Esophagus squamous epithelium (tissue), 5 donors: ENCODE results near the gene PTPN9. TPM values are rescaled to one million over a fixed set of nuclear protein-coding genes. Genes with fewer than 3 reads are reported as not detected.

Source experiments
- DNase-seq: peaks from one replicate; lab custom pipeline; 2025; lab: John Stamatoyannopoulos, UW
- H3K27ac ChIP-seq, 4 donors: fragments of 200-600 bp; sonication (generic); one replicate each; pipeline ENCODE4 v1.5.1; 2016 to 2019; ENCODE audit warnings: mild to moderate bottlenecking in 1 of 4
- H3K27me3 ChIP-seq, 4 donors: fragments of 200-600 bp; sonication (generic); 1 replicate in 3 of 4; 2 replicates in 1 of 4; pipeline versions ENCODE4 v1.5.1 to v1.6.0; 2017 to 2021; ENCODE audit warnings: antibody characterized with exemption in 1 of 4
- H3K36me3 ChIP-seq, 3 donors: fragments of 200-600 bp; sonication (generic); one replicate each; pipeline ENCODE4 v1.5.1; 2016 to 2019
- H3K4me1 ChIP-seq, 3 donors: fragments of 200-600 bp; sonication (generic); one replicate each; pipeline ENCODE4 v1.5.1; 2017 to 2019
- H3K4me3 ChIP-seq, 4 donors: fragments of 200-600 bp; sonication (generic); 1 replicate in 3 of 4; 2 replicates in 1 of 4; pipeline ENCODE4 v1.5.1; 2016 to 2019; ENCODE audit warnings: mild to moderate bottlenecking in 2 of 4, moderate library complexity in 1 of 4
- H3K9me3 ChIP-seq, 3 donors: fragments of 200-600 bp; sonication (generic); one replicate each; pipeline ENCODE4 v1.5.1; 2016 to 2019
- CTCF ChIP-seq, 6 experiments: fragments of 450-650 bp in 4 of 6; fragments of 200-600 bp in 2 of 6; sonication (generic) in 2 of 6; IDR thresholded peaks; one replicate each; pipeline ENCODE4 v1.5.1; 2016 to 2019; ENCODE audit warnings: antibody characterized with exemption in 6 of 6, mild to moderate bottlenecking in 4 of 6, moderate library complexity in 4 of 6
- POLR2A ChIP-seq, 4 donors: fragments of 450-650 bp; IDR thresholded peaks; one replicate each; pipeline ENCODE4 v1.6.1; 2017; ENCODE audit warnings: antibody characterized with exemption in 4 of 4, mild to moderate bottlenecking in 4 of 4, moderate library complexity in 3 of 4
- WGBS, 2 donors: methylation state at CpG; one replicate each; pipeline ENCODE4 v1.1.5; 2018; 5-methylcytosine and 5-hydroxymethylcytosine counted together
- intact Hi-C: fragments of 100-400 bp; cut with DNase I; formaldehyde crosslinking; loops from one replicate; pipeline ENCODE4 v1.15.0; 2022
- total RNA-seq, 4 donors: library from RNA; depleted of rRNA; stranded (reverse); fragments of >200 nt; gene quantifications; one replicate each; pipeline ENCODE4 v1.1.0, GENCODE V29; 2016
- donor health status: DM: yes; HTN: yes; CAD: no.

Gene PTPN9
- total RNA-seq, 4 donors from 2014 or later, result 4.9 to 13.5 (median 8.5) TPM

- WGBS, 2 donors, result 50 to 61% methylated on average over 6 of the region's 6 CpGs
- TF ChIP-seq CTCF (IDR thresholded peaks at IDR 0.05) (no peak), POLR2A (IDR thresholded peaks at IDR 0.05) (no peak)
- Histone ChIP-seq H3K4me3 (peak overlapping the region in 1 of 4 donors; percentile 97), H3K36me3 (no peaks in the 10 kb centered on the region), H3K9me3 (no peaks in the 10 kb centered on the region), H3K27me3 (no peaks in the 10 kb centered on the region), H3K4me1 (peaks cover 7 to 27% (median 7%) of the 10 kb centered on the region in 3 donors), H3K27ac (peak overlapping the region in 2 of 4 donors; percentile 94 to 100)
- DNase-seq, result no peak
- intact Hi-C loops, result no loop called here
Measured at GRCh38 chr15:75456710-75457109, 122.4 kb downstream of the PTPN9 start.

- intact Hi-C loops, result no loop called here
- H3K9me3 ChIP-seq, result no peaks in the 10 kb centered on the region
- DNase-seq, result no peak
- H3K27ac ChIP-seq, result peak overlapping the region; percentile 94 to 100 (median 98)
- peaks cover 7 to 27% (median 7%) of the 10 kb centered on the region in 3 donors for H3K4me1 ChIP-seq
- no peaks in the 10 kb centered on the region for H3K27me3 ChIP-seq
- WGBS, 2 donors, result 2 to 6% methylated on average over 8 to 19 of the region's 24 CpGs
- H3K36me3 ChIP-seq, result no peaks in the 10 kb centered on the region
- H3K4me3 ChIP-seq, result peak overlapping the region; percentile 79 to 98 (median 92)
- TF ChIP-seq POLR2A (IDR thresholded peaks at IDR 0.05), result no peak
- TF ChIP-seq CTCF (IDR thresholded peaks at IDR 0.05), result no peak
Measured at GRCh38 chr15:75455982-75456531, 123.1 kb downstream of the PTPN9 start.

- DNase-seq, result peak; percentile 39
- intact Hi-C loops, result no loop called here
- Histone ChIP-seq H3K4me1 (peaks cover 7 to 27% (median 7%) of the 10 kb centered on the region in 3 donors), H3K27me3 (no peaks in the 10 kb centered on the region), H3K27ac (peak overlapping the region; percentile 94 to 100 (median 98)), H3K9me3 (no peaks in the 10 kb centered on the region), H3K36me3 (no peaks in the 10 kb centered on the region), H3K4me3 (peak overlapping the region; percentile 79 to 98 (median 92))
- TF ChIP-seq CTCF (IDR thresholded peaks at IDR 0.05) (no peak), POLR2A (IDR thresholded peaks at IDR 0.05) (peak in 3 of 4 donors; percentile 26 to 84 (median 78))
- 0% methylated on average over 12 to 21 of the region's 48 CpGs for WGBS, 2 donors
Measured at GRCh38 chr15:75455424-75455981, 123.6 kb downstream of the PTPN9 start.

GRCh38 chr15:75454471-75455378 lies 124.4 kb downstream of the PTPN9 start:
- Histone ChIP-seq H3K27me3 (no peaks in the 10 kb centered on the region), H3K36me3 (no peaks in the 10 kb centered on the region), H3K27ac (peak overlapping the region; percentile 94 to 100 (median 98)), H3K4me1 (peaks cover 8 to 34% (median 10%) of the 10 kb centered on the region in 3 donors), H3K4me3 (peak overlapping the region; percentile 79 to 98 (median 92)), H3K9me3 (no peaks in the 10 kb centered on the region)
- TF ChIP-seq POLR2A (IDR thresholded peaks at IDR 0.05) (no peak), CTCF (IDR thresholded peaks at IDR 0.05) (peak in 1 of 6 experiments; percentile 2)
- DNase-seq, result peak; percentile 36
- intact Hi-C loops, result no loop called here
- 0% methylated on average over 10 to 20 of the region's 116 CpGs for WGBS, 2 donors
